ENCODE results near the gene ZNF423. TPM values are rescaled to one million over a fixed set of nuclear protein-coding genes. Genes with fewer than 3 reads are reported as not detected.

The ZNF423 gene
- total and polyA plus RNA-seq, 2 experiments from 2014 or later = 14.9 to 41.8 TPM

DNA sequence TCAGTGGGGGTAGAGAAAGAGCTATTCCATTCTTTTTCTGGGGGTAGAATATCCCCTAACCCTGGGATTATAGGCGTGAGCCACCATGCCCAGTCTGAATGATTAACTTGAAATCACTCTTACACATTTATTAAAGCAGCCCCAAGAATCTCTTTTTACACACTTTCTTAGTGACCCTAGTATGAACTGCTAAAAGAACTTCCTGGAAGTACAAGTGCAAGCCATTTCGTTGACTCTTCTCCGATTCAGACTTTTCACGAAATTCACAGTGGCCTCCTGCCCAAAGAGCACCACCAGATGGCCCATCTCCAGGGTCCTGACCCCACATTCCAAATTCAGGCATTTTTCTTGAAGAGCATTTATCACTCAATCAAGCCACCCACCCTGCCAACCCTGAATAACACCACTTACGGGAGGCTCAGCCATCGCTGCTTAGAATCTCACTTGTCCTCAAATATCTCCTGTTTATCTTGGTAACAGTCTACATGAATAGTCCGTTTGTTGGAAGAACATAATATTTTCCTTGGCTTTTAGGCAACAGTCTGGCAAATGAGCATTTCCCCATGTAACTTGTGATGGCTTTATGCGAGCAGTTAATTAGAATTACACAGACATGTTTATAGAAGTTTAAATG is 28.0 kb downstream of the ZNF423 start (continued):
- TF ChIP-seq, protein P1, sequence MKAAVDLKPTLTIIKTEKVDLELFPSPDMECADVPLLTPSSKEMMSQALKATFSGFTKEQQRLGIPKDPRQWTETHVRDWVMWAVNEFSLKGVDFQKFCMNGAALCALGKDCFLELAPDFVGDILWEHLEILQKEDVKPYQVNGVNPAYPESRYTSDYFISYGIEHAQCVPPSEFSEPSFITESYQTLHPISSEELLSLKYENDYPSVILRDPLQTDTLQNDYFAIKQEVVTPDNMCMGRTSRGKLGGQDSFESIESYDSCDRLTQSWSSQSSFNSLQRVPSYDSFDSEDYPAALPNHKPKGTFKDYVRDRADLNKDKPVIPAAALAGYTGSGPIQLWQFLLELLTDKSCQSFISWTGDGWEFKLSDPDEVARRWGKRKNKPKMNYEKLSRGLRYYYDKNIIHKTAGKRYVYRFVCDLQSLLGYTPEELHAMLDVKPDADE (IDR thresholded peaks at IDR 0.05) = no peak
- TF ChIP-seq, protein P2, sequence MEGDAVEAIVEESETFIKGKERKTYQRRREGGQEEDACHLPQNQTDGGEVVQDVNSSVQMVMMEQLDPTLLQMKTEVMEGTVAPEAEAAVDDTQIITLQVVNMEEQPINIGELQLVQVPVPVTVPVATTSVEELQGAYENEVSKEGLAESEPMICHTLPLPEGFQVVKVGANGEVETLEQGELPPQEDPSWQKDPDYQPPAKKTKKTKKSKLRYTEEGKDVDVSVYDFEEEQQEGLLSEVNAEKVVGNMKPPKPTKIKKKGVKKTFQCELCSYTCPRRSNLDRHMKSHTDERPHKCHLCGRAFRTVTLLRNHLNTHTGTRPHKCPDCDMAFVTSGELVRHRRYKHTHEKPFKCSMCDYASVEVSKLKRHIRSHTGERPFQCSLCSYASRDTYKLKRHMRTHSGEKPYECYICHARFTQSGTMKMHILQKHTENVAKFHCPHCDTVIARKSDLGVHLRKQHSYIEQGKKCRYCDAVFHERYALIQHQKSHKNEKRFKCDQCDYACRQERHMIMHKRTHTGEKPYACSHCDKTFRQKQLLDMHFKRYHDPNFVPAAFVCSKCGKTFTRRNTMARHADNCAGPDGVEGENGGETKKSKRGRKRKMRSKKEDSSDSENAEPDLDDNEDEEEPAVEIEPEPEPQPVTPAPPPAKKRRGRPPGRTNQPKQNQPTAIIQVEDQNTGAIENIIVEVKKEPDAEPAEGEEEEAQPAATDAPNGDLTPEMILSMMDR (conservative IDR thresholded peaks at IDR 0.05; ENCODE audit: low read depth in 2 of 2) = no peak

DNA sequence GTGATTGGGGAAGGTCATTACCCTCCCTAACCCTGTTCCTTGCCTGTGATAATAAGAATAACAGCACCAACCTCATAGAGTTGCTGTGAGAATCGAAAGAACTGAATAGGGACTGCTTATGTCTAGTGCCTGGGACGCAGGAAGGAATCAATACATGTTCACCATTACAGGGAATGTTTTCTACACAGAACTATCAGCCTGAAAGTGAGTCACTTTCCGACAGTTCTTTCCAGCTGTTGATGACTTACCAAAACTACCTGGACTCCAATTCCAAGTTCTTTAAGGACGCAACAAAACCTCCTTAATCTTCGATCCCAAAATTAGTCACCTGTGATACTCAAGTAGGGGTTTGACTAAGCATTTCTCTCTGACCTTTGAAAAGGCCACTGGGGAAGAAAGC is 29.4 kb downstream of the ZNF423 start:
- no peaks in the 10 kb centered on the region for H3K27me3 ChIP-seq (ENCODE audit: insufficient read depth)
- no peaks in the 10 kb centered on the region for H3K36me3 ChIP-seq (ENCODE audit: insufficient read depth)
- ATAC-seq (no peak), DNase-seq (ENCODE audit: low spot score) (no peak)
- Mint-ChIP-seq H3K4me3 (no peak overlapping the region), H3K36me3 (ENCODE audit: low read depth) (peaks cover 18% of the 10 kb centered on the region), H3K27me3 (ENCODE audit: insufficient read depth, low read depth, poor library complexity) (peaks cover 19% of the 10 kb centered on the region), H3K9me3 (no peaks in the 10 kb centered on the region), H3K27ac (no peak overlapping the region), H3K4me1 (peaks cover 80% of the 10 kb centered on the region)
- H3K4me2 ChIP-seq = no peak overlapping the region
- TF ChIP-seq NANOG (IDR thresholded peaks at IDR 0.05; ENCODE audit: borderline replicate concordance) (no peak), EZH2phosphoT487 (IDR thresholded peaks at IDR 0.05; ENCODE audit: unreplicated experiment) (no peak), STAT1 (IDR thresholded peaks at IDR 0.05; ENCODE audit: unreplicated experiment) (no peak), CREB1 (CRISPR knock-in tag; IDR thresholded peaks at IDR 0.05; ENCODE audit: low read depth) (no peak), POLR2AphosphoS5 (IDR thresholded peaks at IDR 0.05; ENCODE audit: low read depth) (no peak), ZNF331 (CRISPR knock-in tag; IDR thresholded peaks at IDR 0.05; ENCODE audit: low read depth) (no peak)
- TF ChIP-seq, protein P3, sequence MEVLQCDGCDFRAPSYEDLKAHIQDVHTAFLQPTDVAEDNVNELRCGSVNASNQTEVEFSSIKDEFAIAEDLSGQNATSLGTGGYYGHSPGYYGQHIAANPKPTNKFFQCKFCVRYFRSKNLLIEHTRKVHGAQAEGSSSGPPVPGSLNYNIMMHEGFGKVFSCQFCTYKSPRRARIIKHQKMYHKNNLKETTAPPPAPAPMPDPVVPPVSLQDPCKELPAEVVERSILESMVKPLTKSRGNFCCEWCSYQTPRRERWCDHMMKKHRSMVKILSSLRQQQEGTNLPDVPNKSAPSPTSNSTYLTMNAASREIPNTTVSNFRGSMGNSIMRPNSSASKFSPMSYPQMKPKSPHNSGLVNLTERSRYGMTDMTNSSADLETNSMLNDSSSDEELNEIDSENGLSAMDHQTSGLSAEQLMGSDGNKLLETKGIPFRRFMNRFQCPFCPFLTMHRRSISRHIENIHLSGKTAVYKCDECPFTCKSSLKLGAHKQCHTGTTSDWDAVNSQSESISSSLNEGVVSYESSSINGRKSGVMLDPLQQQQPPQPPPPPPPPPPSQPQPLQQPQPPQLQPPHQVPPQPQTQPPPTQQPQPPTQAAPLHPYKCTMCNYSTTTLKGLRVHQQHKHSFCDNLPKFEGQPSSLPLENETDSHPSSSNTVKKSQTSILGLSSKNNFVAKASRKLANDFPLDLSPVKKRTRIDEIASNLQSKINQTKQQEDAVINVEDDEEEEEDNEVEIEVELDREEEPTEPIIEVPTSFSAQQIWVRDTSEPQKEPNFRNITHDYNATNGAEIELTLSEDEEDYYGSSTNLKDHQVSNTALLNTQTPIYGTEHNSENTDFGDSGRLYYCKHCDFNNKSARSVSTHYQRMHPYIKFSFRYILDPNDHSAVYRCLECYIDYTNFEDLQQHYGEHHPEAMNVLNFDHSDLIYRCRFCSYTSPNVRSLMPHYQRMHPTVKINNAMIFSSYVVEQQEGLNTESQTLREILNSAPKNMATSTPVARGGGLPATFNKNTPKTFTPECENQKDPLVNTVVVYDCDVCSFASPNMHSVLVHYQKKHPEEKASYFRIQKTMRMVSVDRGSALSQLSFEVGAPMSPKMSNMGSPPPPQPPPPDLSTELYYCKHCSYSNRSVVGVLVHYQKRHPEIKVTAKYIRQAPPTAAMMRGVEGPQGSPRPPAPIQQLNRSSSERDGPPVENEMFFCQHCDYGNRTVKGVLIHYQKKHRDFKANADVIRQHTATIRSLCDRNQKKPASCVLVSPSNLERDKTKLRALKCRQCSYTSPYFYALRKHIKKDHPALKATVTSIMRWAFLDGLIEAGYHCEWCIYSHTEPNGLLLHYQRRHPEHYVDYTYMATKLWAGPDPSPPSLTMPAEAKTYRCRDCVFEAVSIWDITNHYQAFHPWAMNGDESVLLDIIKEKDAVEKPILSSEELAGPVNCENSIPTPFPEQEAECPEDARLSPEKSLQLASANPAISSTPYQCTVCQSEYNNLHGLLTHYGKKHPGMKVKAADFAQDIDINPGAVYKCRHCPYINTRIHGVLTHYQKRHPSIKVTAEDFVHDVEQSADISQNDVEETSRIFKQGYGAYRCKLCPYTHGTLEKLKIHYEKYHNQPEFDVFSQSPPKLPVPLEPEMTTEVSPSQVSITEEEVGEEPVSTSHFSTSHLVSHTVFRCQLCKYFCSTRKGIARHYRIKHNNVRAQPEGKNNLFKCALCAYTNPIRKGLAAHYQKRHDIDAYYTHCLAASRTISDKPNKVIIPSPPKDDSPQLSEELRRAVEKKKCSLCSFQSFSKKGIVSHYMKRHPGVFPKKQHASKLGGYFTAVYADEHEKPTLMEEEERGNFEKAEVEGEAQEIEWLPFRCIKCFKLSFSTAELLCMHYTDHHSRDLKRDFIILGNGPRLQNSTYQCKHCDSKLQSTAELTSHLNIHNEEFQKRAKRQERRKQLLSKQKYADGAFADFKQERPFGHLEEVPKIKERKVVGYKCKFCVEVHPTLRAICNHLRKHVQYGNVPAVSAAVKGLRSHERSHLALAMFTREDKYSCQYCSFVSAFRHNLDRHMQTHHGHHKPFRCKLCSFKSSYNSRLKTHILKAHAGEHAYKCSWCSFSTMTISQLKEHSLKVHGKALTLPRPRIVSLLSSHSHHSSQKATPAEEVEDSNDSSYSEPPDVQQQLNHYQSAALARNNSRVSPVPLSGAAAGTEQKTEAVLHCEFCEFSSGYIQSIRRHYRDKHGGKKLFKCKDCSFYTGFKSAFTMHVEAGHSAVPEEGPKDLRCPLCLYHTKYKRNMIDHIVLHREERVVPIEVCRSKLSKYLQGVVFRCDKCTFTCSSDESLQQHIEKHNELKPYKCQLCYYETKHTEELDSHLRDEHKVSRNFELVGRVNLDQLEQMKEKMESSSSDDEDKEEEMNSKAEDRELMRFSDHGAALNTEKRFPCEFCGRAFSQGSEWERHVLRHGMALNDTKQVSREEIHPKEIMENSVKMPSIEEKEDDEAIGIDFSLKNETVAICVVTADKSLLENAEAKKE (CRISPR knock-in tag; IDR thresholded peaks at IDR 0.05) = no peak
- TF ChIP-seq, protein P2 (conservative IDR thresholded peaks at IDR 0.05; ENCODE audit: low read depth in 2 of 2) = no peak
- H3K4me3 ChIP-seq = no peak overlapping the region
- H2AFZ ChIP-seq = no peak overlapping the region
- H3K27ac ChIP-seq (ENCODE audit: low read depth) = no peak overlapping the region
- no peaks in the 10 kb centered on the region for H3K9me2 ChIP-seq (ENCODE audit: insufficient read depth)
- H3K4me1 ChIP-seq (ENCODE audit: insufficient read depth) = peaks cover 42% of the 10 kb centered on the region
- H4K20me1 ChIP-seq (replicated peaks; ENCODE audit: insufficient read depth) = peaks cover 23% of the 10 kb centered on the region
- peaks cover 91% of the 10 kb centered on the region for H3K79me2 ChIP-seq (replicated peaks; ENCODE audit: insufficient read depth)
- no peaks in the 10 kb centered on the region for H3F3A ChIP-seq (replicated peaks; ENCODE audit: low read depth)
